ENCODE measurements around the gene ABTB2. TPM values are rescaled to one million over a fixed set of nuclear protein-coding genes. Genes with fewer than 3 reads are reported as not detected.

ABTB2 gene
- total RNA-seq, 2 experiments from 2014 or later = 0.06 to 0.09 TPM

GRCh38 chr11:34280945-34281872 lies 76.6 kb downstream of the ABTB2 start:
- intact Hi-C loops (cut with micrococcal nuclease; ENCODE audit: unreplicated experiment) = no loop called here
- Histone ChIP-seq H3K4me3 (ENCODE audit: low read depth, low read length, poor library complexity, severe bottlenecking) (no peak overlapping the region), H4K20me1 (ENCODE audit: insufficient read depth, low read length) (no peaks in the 10 kb centered on the region), H3K9me2 (ENCODE audit: insufficient read depth, low read length) (no peaks in the 10 kb centered on the region), H3K27ac (ENCODE audit: low read depth, low read length, poor library complexity, severe bottlenecking) (no peak overlapping the region), H3K79me2 (ENCODE audit: insufficient read depth, low read depth, low read length) (no peaks in the 10 kb centered on the region), H3K9me3 (ENCODE audit: low read length) (no peaks in the 10 kb centered on the region), H2AFZ (ENCODE audit: low read length) (no peak overlapping the region), H3K36me3 (ENCODE audit: insufficient read depth, low read length) (no peaks in the 10 kb centered on the region), H3K4me2 (ENCODE audit: low read length) (no peak overlapping the region), H3K4me1 (ENCODE audit: insufficient read depth, low read length, poor library complexity, severe bottlenecking) (no peaks in the 10 kb centered on the region)
- no TSS peak for BruUV-seq (replicated peaks)
- ChIA-PET POLR2A (no interaction called here), CTCF (ENCODE audit: unreplicated experiment) (interaction anchor here (0.6 kb wide), 1 partner anchor 208 kb away, joined by 3 read pairs; no protein-coding TSS in a partner anchor)
- DNase-seq (ENCODE audit: low spot score) = no peak
- TF ChIP-seq CTCF (conservative IDR thresholded peaks at IDR 0.05; ENCODE audit: low read length) (no peak), EZH2phosphoT487 (IDR thresholded peaks at IDR 0.05; ENCODE audit: borderline replicate concordance, low read depth, low read length) (no peak)

GRCh38 chr11:34278693-34279297 lies 79.0 kb downstream of the ABTB2 start:
- ChIA-PET POLR2A (interaction anchor here (0.7 to 1.2 kb wide), 2 partner anchors 9 to 102 kb away, joined by 3 to 5 read pairs; no protein-coding TSS in a partner anchor), CTCF (ENCODE audit: unreplicated experiment) (no interaction called here)
- TF ChIP-seq CTCF (conservative IDR thresholded peaks at IDR 0.05; ENCODE audit: low read length) (no peak), EZH2phosphoT487 (IDR thresholded peaks at IDR 0.05; ENCODE audit: borderline replicate concordance, low read depth, low read length) (no peak)
- no peaks in the 10 kb centered on the region for H4K20me1 ChIP-seq (ENCODE audit: insufficient read depth, low read length)
- no peaks in the 10 kb centered on the region for H3K9me3 ChIP-seq (ENCODE audit: low read length)
- H3K9me2 ChIP-seq (ENCODE audit: insufficient read depth, low read length) = no peaks in the 10 kb centered on the region
- intact Hi-C loops (cut with micrococcal nuclease; ENCODE audit: unreplicated experiment) = no loop called here
- H3K36me3 ChIP-seq (ENCODE audit: insufficient read depth, low read length) = no peaks in the 10 kb centered on the region
- no peak overlapping the region for H3K4me2 ChIP-seq (ENCODE audit: low read length)
- no peaks in the 10 kb centered on the region for H3K79me2 ChIP-seq (ENCODE audit: insufficient read depth, low read depth, low read length)
- no peak overlapping the region for H2AFZ ChIP-seq (ENCODE audit: low read length)
- BruUV-seq (replicated peaks) = no TSS peak
- H3K27ac ChIP-seq (ENCODE audit: low read depth, low read length, poor library complexity, severe bottlenecking) = no peak overlapping the region
- H3K4me3 ChIP-seq (ENCODE audit: low read depth, low read length, poor library complexity, severe bottlenecking) = no peak overlapping the region
- no peak for DNase-seq (ENCODE audit: low spot score)
- no peaks in the 10 kb centered on the region for H3K4me1 ChIP-seq (ENCODE audit: insufficient read depth, low read length, poor library complexity, severe bottlenecking)
